Stimulated activated CD4-positive, alpha-beta T cell treated with anti-CD3 and anti-CD28 coated beads, Interleukin-15, amount 100 ng/mL, for 48 hours (primary cell): Measurements from ENCODE around the gene DEFB123.
A peak's percentile ranks its signal among the peaks of the same experiment; 100 is the strongest.
"Not testable (repeated sequence)": the region's sequence is repeated elsewhere in the genome, so short reads cannot be mapped to it uniquely, and the experiment has no call there.

ENCODE experiments used
- DNase-seq, 2 donors: peaks; one replicate each; pipeline ENCODE4 v3.0.0-alpha.2; 2020; ENCODE audit warnings: low read depth in 2 of 2

The DEFB123 gene, protein sequence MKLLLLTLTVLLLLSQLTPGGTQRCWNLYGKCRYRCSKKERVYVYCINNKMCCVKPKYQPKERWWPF

DNA sequence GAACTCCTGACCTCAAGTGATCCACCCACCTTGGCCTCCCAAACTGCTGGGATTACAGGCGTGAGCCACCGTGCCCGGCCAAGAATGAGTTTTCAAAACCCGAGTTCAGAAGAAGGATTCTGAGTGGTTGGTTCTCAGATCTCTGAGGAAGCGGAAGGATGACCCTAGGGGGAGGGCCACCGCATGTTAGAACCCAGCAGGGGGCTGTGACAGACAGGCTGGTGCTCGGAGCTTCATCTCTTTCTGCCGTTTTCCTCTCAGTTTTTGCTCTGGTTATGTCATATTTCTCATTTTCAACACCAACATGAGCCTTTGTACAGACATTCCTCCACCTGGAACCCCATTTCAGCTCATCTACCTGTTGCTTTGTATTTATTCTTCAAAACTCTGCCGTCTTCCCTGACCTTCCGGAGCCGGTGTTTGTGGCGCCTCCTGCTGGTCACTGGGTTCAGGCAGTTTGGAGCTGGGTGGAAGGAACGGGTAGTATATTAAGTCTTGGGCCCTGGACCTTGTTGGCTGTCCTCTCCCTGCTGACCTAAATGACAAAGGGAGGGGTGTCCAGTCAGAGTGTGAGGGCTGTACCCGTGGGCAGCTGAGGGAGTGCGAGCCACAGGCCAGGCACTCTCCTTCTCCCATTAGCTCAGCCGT, at the start of gene DEFB123:
TSS of gene DEFB123 (plus strand) at position 621 of the 648 bp plus-strand sequence. CDS start 67 bp downstream, outside the sequence.
- DNase-seq, result peak in 1 of 2 donors; percentile 3

DNA sequence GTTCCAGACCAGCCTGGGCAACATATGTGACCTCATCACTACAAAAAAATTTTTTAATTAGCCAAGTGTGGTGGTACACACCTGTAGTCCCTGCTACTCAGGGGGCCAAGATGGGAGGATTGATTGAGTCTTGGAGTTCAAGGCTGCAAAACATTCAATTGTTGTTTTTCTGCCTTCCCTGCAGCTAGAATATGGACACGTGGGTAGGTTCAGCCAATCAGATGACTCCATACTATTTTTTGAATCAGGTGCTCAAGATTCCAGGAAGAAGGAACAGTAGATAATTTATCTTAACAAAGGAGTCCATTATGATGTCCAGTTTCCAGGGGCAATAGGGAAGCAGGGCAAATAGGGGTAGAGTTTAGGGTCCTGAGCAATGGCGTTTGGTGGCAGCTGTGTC, 47.6 kb upstream of the DEFB123 start:
- no peak for DNase-seq

DNA sequence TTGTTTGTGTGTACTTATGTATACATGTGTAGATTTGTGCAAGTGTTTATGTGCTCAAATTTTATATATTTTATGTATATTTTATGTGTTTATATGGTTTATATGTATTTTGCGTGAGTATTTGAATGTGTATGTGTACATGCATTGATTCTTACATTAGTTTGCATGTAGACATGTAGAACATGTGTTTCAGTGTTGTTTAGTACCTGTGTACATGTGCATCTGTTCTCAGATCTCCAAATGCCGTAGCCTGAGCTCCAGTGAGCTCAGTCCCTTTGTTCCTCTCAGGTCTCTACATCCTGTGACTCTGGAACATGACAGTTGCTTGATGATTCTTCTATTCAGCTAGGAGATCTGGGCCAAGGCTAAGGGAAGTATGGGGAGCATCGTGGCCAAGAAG, 45.5 kb upstream of the DEFB123 start:
- no peak for DNase-seq

DNA sequence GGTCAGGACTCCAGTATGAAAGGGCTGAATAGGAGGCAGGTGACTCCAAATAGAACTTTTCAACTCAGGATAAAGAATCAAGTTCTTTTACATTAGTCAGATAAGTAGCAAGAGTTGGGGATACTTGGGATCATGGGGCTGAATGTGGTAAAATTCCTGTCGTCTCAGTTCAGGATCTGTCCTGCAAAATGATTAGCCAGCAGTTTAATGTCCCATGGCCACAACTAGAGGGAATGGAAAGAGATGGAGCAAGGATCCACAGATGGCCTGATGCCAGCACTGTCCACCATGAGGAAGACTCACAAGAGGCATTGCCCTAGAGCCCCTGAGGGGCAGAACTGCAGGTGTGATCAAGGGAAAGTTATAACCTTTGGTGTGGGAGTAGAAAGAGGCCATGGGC, 36.5 kb upstream of the DEFB123 start:
- no peak for DNase-seq

DNA sequence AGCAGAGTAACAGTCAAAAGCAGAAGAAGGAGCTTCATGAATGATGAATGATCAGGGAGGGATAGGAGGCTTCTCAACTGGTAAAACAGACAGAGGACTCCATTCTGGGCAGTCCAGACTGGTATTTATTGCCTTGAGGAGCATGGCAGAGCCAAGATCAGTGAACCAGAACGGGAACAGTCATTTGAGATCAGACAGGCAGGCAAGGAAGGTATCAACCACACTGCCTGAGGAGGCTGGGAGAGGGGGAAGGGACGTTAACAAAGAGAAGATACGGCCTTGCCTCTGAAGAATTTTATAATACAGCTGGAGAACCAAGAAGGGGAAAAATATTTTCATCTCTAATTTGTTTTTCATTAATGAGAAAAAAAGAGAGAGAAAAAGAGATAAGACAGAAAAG, 34.3 kb upstream of the DEFB123 start, which contains the start of gene DEFB121:
TSS of gene DEFB121 (minus strand) at position 101 of the 400 bp plus-strand sequence. CDS start at position 38, 63 bp downstream.
- no peak for DNase-seq

DNA sequence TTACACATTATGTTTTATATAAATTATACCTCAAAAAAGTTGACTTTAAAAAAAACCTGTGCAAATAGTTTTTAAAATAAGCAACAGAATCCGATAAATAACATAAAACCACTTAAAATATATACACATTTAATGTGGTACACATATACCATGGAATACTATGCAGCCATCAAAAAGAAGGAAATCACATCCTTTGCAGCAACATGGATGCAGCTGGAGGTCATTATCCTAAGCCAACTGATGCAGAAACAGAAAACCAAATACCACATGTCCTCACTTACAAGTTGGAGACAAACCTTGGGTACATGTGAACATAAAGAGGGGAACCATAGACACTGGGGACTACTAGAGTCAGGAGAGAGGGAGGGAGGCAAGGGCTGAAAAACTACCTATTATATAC, 30.4 kb upstream of the DEFB123 start:
- DNase-seq, result no peak

DNA sequence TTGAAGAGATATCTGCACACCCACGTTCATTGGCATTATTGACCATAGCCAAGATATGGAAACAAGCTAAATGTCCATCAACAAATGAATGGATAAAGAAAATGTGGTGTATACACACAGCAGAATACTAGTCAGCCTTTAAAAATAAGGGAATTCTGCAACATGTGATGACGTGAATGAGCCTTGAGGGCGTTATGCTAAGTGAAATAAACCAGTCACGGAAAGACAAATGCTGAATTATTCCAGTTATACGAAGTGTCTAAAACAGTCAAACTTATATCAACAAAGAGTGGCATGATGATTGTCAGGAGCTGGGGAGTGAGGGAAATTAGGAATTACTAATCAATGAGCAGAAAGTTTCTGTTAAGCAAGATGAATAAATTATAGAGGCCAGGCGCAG, 26.1 kb upstream of the DEFB123 start:
- DNase-seq, result no peak

DNA sequence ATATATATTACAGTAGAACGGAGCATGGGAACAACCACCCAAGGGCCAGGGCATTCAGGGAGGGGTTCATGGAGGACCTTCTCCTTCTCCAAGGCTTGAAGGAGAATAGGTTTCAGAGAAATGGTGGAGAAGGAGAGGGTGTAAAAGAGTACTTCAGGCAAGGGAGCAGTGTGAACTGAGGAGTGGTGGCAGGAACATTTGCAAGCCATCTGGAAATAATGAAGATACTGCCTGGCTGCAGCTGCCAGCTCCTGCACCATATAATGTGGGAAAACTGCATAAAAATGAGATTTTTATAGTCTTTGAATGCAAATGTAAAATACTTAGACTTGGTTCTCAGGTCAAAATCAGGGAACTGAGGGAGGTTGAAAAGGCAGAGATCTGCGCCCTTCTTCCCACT, 24.8 kb upstream of the DEFB123 start:
- no peak for DNase-seq

DNA sequence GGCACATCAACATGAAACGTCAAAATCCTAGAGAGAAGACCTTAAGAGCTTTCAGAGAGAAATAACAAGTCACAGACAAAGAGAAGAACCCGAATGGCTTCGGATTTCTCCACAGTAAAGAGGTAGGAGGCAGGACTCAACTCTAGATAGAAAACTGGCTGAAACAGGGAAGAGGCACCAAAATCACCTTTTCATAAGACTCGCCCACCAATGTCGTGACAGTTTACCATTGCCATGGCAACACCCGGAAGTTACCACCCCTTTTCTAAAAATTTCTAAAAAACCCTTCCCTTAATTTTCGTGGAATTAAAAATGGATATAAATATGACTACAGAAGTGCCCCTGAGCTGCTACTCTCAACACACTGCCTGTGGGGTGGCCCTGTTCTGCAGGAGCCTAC, 22.1 kb upstream of the DEFB123 start:
- no peak for DNase-seq

DNA sequence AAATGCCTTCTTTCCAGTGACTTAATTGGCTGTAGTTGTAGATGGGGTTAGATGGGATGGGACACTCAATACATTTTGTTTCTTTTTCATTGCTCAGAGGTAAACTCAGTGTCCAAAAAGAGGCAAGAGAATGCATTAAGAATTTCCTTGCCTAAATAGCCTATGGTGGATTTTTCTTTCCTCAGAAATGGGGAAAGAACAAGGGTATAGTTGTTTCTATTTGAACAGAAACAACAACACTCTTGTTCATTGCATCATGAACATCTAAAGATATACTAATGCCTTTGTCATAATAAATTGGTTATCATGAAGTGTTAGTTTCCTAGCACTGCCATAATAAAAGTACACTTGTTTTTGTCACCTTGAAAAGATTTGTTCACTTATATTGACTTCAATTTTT, 14.6 kb upstream of the DEFB123 start:
- no peak for DNase-seq

DNA sequence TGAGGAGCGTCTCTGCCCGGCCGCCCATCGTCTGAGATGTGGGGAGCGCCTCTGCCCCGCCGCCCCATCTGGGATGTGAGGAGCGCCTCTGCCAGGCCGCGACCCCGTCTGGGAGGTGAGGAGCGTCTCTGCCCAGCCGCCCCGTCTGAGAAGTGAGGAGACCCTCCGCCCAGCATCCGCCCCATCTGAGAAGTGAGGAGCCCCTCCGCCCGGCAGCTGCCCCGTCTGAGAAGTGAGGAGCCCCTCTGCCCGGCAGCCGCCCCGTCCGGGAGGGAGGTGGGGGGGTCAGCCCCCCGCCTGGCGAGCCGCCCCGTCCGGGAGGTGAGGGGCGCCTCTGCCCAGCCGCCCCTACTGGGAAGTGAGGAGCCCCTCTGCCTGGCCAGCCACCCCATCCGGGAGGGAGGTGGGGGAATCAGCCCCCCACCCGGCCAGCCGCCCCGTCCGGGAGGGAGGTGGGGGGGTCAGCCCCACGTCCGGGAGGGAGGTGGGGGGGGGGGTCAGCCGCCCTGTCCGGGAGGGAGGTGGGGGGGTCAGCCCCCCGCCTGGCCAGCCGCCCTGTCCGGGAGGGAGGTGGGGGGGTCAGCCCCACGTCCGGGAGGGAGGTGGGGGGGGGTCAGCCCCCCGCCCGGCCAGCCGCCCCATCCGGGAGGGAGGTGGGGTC, 13.4 kb upstream of the DEFB123 start:
- not testable (repeated sequence) for DNase-seq

DNA sequence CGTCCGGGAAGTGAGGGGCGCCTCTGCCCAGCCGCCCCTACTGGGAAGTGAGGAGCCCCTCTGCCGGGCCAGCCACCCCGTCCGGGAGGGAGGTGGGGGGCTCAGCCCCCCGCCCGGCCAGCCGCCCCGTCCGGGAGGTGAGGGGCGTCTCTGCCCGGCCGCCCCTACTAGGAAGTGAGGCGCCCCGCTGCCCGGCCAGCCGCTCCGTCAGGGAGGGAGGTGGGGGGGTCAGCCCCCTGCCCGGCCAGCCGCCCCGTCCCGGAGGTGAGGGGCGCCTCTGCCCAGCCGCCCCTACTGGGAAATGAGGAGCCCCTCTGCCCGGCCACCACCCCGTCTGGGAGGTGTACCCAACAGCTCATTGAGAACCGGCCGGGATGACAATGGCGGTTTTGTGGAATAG, 12.9 kb upstream of the DEFB123 start:
- DNase-seq, result not testable (repeated sequence)

DNA sequence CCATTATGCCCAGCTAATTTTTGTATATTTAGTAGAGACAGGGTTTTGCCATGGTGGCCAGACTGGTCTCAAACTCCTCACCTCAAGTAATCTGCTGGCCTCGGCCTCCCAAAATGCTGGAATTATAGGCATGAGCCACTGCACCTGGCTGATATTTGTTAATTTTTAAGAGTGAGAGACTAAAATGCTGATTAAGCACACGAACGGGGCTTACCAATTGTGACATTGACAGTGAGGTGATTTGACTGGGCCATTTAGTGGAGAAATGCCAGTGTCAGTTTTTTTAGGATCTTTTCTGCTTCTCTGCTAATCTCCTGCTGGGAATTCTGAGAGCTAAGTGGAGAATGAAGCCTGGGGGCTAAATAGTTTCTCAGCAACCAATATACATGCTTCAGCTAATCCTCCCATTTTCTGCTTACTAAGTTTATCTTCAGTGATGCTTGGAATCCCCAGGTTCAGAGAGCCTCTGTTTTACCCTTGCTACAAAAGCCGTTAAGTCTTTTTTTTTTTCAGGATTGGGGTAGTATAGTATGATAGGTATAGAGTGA, 9.8 kb upstream of the DEFB123 start:
- DNase-seq, result no peak

DNA sequence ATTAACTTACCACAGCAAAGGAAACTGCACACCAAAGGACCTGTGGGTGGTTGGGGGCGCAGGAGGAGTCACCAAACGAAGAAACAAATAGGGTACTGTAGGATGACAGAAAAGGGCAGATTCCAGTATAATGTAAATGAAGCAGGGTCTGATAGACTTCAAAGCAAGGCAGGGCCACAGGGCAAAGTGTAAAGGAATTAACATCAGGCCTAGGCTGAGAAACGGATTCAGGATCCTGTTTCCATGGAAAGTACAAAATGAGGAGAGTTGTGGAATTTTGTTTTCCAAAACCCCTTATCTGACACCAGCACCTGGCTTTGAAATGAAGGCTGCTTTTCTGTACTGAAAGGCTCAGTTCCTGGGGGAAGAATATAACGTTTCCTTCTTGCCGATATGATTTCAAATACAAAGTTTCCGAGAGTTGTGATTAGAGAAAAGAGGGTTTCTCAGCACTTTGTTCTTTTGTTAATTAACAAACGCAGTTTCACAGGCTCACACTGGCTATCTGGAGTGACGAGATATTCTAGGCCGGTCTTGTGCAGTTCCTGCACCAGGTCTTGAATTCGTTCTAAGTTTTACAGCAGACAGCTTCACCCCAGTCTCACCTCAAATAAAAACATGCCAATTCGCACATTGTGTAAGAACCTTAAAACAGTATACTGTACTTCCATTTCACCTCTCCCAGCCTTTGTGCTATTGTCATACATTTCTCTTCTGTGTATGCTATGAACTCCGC, 5.8 kb downstream of the DEFB123 start:
- DNase-seq, result no peak

DNA sequence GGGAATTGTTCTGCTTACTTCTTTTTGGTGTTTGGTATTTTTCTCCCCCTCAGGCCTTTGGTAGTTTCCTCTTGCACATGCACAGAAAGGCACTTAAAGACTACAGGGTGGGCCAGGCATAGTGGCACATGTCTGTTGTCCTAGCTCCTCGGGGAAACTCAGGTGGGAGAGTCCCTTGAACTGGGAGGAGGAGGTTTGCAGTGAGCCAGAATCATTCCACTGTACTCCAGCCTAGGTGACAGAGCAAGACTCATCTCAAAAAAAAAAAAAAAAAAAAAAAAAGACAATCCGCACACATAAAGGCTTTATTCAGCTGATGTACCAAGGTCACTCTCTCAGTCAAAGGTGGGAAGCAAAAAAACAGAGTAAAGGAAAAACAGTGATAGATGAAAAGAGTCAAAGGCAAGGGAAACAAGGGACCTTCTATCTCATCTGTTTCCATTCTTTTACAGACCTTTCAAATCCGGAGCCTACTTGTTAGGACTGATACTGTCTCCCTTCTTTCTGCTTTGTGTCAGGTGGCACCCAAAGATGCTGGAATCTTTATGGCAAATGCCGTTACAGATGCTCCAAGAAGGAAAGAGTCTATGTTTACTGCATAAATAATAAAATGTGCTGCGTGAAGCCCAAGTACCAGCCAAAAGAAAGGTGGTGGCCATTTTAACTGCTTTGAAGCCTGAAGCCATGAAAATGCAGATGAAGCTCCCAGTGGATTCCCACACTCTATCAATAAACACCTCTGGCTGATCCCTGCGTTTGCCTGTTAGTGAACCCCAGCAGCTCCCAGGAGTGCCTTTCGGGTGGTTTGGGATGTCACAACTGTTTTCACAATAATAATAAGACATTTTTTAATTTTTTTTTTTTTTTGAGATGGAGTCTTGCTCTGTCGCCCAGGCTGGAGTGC, 9.3 kb downstream of the DEFB123 start:
- no peak for DNase-seq

DNA sequence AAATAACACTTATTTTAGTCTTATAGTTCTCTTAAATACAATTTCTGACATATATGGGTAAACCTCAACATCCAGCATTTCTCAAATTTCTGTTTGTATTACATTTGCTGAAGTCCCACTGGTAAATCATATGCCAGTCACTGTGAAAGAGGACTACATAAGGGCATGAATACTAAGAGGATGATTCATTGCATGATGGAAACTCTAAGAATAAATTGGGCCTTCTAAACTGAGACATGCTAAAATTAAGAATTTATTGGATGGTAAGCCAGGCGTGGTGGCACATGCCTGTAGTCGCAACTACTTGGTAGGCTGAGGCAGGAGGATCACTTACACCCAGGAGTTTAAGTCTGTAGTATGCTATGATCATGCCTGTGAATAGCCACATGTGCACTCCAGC, 12.1 kb downstream of the DEFB123 start:
- DNase-seq, result no peak

DNA sequence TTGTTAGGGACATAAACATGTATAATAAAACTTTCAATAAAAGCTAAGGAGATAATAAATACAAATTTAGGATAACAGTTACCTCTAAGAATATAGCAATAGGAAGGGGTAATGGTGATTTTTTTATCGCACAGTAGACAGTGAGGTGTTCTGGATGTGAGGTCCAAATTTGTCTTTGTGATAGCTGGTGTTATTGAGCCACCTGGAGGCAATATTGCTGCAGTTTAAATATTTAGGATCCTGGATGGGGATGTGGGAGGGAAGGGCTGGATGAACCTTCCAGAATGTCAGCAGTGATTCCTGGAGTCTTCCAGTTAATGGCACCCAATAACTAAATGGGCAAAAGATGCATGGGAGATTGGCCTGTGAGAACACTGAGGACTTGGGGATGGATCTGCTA, 13.9 kb downstream of the DEFB123 start:
- DNase-seq, result no peak

DNA sequence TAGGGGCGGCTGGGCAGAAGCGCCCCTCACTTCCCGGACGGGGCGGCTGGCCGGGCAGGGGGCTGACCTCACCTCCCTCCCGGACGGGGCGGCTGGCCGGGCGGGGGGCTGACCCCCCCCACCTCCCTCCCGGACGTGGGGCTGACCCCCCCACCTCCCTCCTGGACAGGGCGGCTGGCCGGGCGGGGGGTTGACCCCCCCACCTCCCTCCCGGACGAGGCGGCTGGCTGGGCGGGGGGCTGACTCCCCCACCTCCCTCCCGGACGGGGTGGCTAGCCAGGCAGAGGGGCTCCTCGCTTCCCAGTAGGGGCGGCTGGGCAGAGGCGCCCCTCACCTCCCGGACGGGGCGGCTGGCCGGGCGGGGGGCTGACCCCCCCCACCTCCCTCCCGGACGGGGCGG, 30.5 kb downstream of the DEFB123 start:
- DNase-seq, result not testable (repeated sequence)

DNA sequence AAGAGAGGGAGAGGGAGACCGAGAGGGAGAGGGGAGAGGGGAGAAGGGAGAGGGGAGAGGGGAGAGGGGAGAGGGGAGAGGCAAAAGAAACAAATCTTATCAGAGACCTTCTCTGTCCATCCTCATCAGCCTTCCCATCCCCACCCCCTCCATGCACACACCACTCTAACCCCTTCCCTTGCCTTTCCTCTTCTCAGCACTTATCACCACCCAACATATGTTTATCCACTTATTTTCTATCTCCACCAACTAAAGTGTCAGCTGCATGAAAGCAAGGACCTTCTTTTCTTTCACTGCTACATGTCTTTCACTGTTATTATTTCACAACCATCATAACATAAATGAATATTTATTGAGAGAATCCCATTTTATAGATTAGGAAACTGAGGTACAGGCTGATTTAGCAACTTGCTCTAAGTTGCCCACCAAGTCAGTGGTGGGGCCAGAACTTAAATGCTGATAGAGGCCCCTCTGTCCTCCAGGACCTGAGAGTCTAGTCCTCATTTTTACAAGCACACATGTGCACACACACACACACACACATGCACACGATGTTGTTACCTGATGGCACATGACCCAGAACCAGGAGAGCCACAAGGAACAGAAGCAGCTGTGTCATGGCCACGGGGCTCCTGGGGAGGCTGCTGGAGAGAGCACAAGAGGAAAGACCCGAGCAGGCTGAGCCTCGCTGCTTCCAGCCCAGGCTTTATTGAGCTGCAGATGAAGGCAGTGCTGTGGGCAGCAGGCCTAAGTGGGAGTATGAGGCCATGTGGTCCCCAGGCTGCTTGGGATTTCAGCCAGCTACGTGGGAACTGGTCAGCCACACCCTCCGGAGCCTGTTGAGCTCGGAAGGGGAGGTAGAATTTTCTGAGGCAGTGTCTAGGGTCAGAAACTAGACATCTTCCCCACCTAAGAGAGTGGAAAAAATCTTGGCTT, 32.2 kb downstream of the DEFB123 start:
- no peak for DNase-seq
